NK-92 (cell line): ENCODE results near the gene SLC37A4.

Experiments
- DNase-seq: peaks from one replicate; lab custom pipeline; 2025; ENCODE audit not compliant: unreplicated experiment; lab: John Stamatoyannopoulos, UW

The SLC37A4 gene

DNA sequence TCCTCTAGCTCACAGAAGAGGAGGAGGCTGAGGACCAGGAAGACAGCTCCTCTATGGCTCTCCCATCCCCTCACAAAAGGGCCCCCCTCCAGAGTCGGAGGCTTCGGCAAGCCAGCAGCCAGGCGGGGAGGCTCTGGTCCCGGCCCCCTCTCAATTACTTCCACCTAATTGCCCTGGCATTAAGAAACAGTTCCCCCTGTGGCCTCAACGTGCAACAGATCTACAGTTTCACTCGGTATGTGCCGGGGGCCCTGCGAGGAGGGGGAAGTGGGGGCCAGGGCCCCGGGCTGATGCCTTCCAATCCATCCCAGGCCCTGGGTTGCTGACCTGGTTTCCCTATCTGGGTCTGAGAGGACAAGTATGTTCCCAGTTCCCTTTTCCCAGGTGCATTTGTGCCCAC lies 51.2 kb downstream of the SLC37A4 start:
- DNase-seq, result no peak

DNA sequence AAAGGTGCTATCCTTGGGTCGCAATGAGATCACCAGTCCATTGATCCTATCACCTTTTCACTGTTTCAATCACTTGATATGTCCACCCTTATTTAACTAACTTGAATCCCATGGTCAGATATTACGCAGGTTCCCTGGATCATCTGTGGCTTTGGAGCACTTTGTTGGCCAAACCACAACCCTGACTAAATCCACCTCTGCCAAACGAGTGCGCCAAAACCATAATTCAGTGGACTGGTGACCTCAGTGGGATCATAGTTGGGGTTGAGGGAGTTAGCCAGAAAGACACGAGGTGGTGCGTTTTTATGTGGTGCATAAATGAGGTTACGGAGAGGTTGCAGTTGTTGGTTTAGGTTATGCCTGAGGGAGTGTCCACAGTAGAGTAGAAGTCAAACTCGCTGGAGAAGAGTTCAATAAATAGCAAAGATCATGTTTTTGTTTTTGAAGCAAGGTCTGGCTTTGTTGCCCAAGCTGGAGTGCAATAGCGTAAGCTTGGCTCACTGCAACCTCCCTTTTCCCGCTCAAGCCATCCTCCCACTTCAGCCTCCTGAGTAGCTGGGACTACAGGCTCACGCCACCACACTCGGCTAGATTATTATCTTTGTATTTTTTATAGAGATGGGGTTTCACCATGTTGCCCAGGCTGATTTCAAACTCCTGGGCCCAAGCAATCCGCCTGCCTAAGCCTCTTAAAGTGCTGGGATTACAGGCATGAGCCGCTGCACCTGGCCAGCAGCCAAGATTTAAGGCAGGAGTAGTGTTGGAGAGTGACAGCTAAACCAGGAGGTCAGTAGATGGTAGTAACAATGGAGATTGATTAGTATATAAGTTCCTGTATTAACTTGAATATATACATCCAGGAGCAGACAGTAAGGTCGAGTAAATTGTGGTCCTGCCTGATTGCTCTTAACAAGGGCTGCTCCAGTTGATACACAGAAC lies 54.6 kb downstream of the SLC37A4 start:
- no peak for DNase-seq
